Coronary artery (tissue), 2 donors: Measurements from ENCODE around the gene PSMA2.
A peak's percentile ranks its signal among the peaks of the same experiment; 100 is the strongest.
"Not testable (repeated sequence)": the region's sequence is repeated elsewhere in the genome, so short reads cannot be mapped to it uniquely, and the experiment has no call there.

Source experiments
- DNase-seq: peaks from one replicate; pipeline ENCODE4 v3.0.0-alpha.2; 2017; ENCODE audit warnings: low spot score
- H3K27ac ChIP-seq, 2 donors: fragments of 200-600 bp; sonication (generic); one replicate each; pipeline ENCODE4 v1.5.1; 2016 to 2019
- H3K4me3 ChIP-seq: fragments of 200-600 bp; sonication (generic); 2 replicates; pipeline ENCODE4 v1.5.1; 2016; ENCODE audit warnings: mild to moderate bottlenecking, moderate library complexity
- TF ChIP-seq, protein P1 (sequence below): fragments of 200-600 bp; sonication (generic); IDR thresholded peaks from one replicate; pipeline ENCODE4 v1.5.1; 2019; ENCODE audit warnings: antibody characterized with exemption

Gene PSMA2

GRCh38 chr7:42886129-42886528, 45.8 kb downstream of the PSMA2 start:
- Histone ChIP-seq H3K4me3 (no peak overlapping the region), H3K27ac (no peak overlapping the region)
- TF ChIP-seq, protein P1, sequence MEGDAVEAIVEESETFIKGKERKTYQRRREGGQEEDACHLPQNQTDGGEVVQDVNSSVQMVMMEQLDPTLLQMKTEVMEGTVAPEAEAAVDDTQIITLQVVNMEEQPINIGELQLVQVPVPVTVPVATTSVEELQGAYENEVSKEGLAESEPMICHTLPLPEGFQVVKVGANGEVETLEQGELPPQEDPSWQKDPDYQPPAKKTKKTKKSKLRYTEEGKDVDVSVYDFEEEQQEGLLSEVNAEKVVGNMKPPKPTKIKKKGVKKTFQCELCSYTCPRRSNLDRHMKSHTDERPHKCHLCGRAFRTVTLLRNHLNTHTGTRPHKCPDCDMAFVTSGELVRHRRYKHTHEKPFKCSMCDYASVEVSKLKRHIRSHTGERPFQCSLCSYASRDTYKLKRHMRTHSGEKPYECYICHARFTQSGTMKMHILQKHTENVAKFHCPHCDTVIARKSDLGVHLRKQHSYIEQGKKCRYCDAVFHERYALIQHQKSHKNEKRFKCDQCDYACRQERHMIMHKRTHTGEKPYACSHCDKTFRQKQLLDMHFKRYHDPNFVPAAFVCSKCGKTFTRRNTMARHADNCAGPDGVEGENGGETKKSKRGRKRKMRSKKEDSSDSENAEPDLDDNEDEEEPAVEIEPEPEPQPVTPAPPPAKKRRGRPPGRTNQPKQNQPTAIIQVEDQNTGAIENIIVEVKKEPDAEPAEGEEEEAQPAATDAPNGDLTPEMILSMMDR, result no peak
- no peak for DNase-seq

DNA sequence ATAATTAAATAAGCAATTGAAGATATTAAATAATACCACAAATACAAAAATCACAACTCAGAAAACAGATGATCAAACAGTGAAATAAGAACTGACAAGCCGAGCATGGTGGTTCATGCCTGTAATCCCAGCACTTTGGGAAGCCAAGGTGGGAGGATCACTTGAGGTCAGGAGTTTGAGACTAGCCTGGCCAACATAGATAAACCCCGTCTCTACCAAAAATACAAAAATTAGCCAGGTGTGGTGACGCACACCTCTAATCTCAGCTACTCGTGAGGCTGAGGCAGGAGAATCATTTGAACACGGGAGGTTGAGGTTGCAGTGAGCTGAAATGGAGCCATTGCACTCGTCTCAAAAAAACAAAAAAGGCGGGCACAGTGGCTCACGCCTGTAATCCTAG, 46.8 kb downstream of the PSMA2 start:
- not testable (repeated sequence) for H3K27ac ChIP-seq, DNase-seq, H3K4me3 ChIP-seq

GRCh38 chr7:42883950-42884349, 48.0 kb downstream of the PSMA2 start:
- no peak overlapping the region for H3K4me3 ChIP-seq
- DNase-seq, result no peak
- TF ChIP-seq, protein P1, result no peak
- H3K27ac ChIP-seq, result no peak overlapping the region

DNA sequence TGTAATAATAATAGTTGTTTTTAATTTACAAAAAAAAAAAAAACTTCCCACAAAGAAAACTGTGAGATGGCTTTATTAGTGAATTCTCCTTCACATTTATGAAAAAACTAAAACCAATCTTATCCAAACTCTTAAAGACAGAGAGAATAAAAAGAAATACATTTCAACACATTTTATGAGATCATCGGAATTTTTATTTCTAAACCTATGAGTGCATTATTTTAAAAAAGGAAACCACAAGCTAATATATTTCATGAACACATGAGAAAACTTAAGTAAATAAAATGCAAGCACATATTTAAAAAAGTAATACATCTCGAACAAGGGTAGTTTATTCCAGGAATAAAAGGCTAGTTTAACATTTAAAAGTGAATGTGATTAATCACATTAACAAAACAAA, 51.6 kb downstream of the PSMA2 start:
- Histone ChIP-seq H3K4me3 (no peak overlapping the region), H3K27ac (no peak overlapping the region)
- TF ChIP-seq, protein P1, result no peak
- no peak for DNase-seq

DNA sequence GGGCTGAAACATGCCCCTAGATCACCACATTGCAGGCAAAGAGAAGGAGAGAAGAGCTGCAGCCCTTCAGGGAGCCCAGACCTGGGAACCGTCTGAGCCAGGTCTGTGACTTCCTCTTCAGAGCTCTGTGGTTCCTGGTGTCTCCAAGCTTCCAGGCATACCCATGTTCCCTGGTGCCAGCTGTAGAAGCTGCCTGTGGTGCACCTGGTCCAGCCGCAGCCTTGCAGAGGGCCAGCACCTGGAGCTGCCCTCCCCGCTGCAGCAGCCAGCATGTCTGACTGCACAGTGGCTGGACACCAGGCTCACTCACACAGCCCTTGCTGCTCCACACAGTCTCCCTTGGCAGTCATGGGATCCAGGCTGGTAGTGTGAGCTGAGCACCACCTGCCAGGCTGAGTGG, 53.7 kb downstream of the PSMA2 start:
- no peak for DNase-seq
- TF ChIP-seq, protein P1, result no peak
- Histone ChIP-seq H3K4me3 (no peak overlapping the region), H3K27ac (no peak overlapping the region)

- no peak overlapping the region for H3K27ac ChIP-seq
- no peak overlapping the region for H3K4me3 ChIP-seq
- DNase-seq, result no peak
- TF ChIP-seq, protein P1, result no peak
These were observed 54.1 kb downstream of the PSMA2 start for GRCh38 chr7:42877862-42878261.

- DNase-seq, result no peak
- no peak overlapping the region for H3K4me3 ChIP-seq
- no peak overlapping the region for H3K27ac ChIP-seq
- TF ChIP-seq, protein P1, result peak; percentile 54
These were observed 55.5 kb downstream of the PSMA2 start for GRCh38 chr7:42876182-42877068.
